Measurements from ENCODE around the gene CD160.
A peak's percentile ranks its signal among the peaks of the same experiment; 100 is the strongest.
"Not testable (repeated sequence)": the region's sequence is repeated elsewhere in the genome, so short reads cannot be mapped to it uniquely, and the experiment has no call there.

The CD160 gene

GRCh38 chr1:145759721-145760120, 40.4 kb downstream of the CD160 start:
- no peak for FAIRE-seq

DNA sequence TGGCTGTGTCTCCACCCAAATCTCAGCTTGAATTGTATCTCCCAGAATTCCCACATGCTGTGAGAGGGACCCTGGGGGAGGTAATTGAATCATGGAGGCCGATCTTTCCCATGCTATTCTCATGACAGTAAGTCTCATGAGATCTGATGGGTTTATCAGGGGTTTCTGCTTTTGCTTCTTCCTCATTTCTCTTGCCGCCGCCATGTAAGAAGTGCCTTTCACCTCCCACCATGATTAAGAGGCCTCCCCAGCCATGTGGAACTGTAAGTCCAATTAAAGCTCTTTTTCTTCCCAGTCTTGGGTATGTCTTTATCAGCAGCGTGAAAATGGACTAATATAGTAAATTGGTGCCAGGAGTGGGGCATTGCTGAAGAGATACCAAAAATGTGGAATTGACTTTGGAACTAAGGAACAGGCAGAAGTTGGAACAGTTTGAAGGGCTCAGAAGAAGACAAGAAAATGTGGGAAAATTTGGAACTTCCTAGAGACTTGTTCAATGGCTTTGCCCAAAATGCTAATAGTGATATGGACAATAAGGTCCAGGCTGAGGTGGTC, 41.2 kb downstream of the CD160 start:
- not testable (repeated sequence) for FAIRE-seq

DNA sequence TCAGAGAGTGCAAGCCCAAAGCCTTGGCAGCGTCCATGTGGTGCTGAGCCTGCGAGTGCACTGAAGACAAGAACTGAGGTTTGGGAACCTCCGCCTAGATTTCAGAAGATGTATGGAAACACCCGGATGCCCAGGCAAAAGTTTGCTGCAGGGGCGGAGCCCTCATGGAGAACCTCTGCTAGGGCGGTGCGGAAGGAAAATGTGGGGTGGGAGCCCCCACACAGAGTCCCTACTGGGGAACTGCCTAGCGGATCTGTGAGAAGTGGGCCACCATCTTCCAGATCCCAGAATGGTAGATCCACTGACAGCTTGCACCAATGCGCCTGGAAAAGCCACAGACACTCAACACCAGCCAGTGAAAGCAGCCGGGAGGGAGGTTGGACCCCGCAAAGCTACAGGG, 42.2 kb downstream of the CD160 start:
- FAIRE-seq = not testable (repeated sequence)

- FAIRE-seq = not testable (repeated sequence)
Measured at GRCh38 chr1:145762001-145762400, 42.7 kb downstream of the CD160 start.

DNA sequence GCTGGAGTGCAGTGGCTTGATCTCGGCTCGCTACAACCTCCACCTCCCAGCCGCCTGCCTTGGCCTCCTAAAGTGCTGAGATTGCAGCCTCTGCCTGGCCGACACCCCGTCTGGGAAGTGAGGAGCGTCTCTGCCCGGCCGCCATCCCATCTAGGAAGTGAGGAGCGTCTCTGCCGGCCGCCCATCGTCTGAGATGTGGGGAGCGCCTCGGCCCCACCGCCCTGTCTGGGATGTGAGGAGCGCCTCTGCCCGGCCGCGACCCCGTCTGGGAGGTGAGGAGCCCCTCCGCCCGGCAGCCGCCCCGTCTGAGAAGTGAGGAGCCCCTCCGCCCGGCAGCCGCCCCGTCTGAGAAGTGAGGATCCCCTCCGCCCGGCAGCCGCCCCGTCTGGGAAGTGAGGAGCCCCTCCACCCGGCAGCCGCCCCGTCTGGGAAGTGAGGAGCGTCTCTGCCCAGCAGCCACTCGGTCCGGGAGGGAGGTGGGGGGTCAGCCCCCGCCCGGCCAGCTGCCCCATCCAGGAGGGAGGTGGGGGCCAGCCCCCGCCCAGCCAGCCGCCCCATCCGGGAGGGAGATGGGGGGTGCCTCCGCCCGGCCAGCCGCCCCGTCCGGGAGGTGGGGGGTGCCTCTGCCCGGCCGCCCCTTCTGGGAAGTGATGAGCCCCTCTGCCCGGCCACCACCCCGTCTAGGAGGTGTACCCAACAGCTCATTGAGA, 45.1 kb downstream of the CD160 start:
- not testable (repeated sequence) for FAIRE-seq

DNA sequence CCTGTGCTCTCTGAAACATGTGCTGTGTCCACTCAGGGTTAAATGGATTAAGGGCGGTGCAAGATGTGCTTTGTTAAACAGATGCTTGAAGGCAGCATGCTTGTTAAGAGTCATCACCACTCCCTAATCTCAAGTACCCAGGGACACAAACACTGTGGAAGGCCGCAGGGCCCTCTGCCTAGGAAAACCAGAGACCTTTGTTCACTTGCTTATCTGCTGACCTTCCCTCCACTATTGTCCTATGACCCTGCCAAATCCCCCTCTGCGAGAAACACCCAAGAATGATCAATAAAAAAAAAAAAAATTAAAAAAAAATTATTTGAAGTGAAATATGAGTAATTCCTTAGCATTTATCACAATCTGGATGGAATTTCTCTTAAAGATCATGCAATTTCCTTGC, 45.8 kb downstream of the CD160 start:
- not testable (repeated sequence) for FAIRE-seq

- FAIRE-seq = peak; percentile 72
Measured at GRCh38 chr1:145765585-145766360, 46.5 kb downstream of the CD160 start.

GRCh38 chr1:145766926-145767325, 47.6 kb downstream of the CD160 start:
- not testable (repeated sequence) for FAIRE-seq

GRCh38 chr1:145768004-145768403, 48.7 kb downstream of the CD160 start:
- FAIRE-seq = not testable (repeated sequence)

DNA sequence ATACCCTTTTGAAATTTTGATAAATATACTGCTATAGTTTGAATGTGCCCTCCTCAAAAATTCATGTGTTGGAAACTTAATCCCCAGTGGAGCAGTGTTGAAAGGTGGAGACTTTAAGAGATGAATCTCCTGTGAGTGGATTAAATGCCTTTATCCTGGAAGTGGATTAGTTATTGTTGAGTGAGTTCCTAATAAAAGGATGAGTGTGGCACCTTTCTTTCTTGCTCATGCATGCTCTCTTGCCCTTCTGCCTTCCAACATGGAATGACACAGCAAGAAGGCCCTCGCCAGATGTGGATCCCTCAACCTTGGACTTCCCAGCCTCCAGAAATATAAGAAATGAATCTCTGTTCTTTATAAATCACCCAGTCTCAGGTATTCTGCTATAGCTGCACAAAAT, 51.8 kb downstream of the CD160 start:
- no peak for FAIRE-seq

GRCh38 chr1:145773423-145773822, 54.1 kb downstream of the CD160 start:
- peak; percentile 38 for FAIRE-seq

- peak; percentile 97 for FAIRE-seq
Measured at GRCh38 chr1:145777357-145778145, 58.3 kb downstream of the CD160 start.

- no peak for FAIRE-seq
Measured at GRCh38 chr1:145778146-145778540, 58.8 kb downstream of the CD160 start.

DNA sequence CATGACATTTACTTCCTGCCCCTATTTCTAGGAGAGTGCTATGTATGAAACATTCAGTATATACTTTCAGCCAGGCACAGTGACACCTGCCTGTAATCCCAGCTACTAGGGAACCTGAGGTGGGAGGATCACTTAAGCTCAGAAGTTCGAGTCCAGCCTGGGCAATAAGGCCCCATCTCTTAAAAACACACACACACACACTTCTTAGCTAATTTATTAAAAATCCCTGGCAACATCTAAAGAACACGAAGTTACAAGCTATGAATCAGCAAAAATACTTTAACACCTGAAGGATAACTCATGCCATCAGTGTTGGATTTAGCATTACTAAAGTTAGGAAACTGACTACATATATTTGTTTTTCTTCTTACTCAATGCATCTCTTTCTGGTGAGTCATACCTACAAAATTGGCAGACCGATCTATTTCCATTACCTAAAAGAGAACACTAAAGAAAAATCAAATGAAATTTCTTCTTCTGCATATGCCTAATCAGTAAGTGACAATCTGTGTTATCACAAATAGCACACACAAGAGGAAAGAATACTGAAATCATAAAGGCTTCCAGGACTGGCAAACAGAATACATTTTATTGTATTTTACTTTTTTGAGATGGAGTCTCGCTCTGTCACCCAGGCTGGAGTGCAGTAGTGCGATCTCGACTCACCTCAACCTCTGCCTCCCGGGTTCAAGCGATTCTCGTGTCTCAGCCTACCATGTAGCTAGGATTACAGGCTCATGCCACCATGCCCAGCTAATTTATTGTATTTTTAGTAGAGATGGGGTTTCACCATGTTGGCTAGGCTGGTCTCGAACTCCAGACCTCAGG, 63.2 kb downstream of the CD160 start:
- FAIRE-seq = peak; percentile 74

DNA sequence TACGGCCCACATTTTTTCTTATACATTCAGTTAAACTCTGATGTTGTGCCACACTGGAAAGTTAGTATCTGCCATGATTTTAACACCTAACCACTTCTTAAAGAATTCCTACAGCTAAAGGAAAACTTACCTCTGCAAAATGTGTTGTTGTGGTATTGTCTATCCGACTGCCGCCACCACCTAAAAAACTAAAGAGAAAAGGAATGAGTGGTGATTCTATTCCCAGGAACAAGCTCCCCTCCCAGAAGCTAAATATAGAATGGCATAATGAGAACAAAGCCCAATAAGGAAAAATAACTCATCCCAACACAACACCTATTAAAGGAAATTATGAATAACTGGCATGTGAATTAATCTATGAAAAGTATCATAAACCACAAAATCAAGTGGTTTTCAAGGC, 65.1 kb downstream of the CD160 start:
- FAIRE-seq = no peak

DNA sequence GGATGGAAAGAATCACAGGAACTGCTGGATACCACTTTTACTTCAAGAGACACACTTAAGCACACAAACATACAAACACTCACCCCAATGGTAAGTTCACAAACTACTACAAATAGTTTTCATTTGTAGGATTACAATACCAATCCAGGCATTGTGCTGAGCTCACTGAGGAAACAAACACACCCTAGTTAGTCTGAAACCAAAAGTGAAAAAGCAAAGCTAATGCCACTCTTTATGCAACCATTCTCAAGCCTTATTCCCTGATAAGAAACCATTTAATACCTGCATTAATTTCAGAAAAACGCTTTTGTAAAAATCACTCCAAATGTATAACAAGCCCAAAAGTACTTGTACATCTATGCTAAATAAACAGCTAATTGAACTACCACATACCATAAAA, 66.2 kb downstream of the CD160 start:
- FAIRE-seq = no peak

DNA sequence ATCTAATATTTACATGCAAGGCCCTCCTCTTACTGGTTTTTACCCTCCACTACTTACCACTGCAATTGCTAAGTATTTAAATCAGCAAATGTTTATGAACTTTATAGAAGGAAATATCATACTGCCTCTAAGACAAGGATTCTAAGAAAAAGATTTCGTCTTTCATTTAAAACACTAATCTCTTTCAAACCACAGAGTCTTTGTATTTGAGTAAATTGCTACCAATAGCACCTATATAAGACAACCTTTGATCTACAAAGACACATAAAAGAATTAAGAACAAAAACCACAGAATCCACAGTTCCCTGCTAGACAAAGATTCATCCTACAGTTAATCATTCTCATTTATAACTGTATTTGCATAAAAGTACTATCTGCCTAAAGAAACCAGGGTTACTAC, 67.0 kb downstream of the CD160 start:
- FAIRE-seq = no peak

DNA sequence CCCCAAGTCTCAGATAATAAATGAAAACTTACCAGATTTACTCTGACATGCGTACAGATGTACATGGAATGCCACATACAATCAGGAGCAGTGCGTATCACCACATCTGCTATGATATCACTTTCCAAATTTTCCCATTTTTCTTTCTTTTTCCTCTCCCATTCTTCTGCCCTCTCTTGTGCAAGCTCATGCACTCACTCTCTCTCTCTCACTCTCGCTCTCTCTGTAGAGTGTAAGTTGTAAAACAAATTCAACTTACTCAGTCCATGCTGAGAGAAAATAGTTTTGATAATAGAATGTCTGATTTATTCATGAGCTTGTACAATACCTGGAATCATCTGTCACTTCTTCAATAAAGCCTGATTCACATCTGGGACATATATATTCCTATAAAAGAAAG, 69.3 kb downstream of the CD160 start:
- FAIRE-seq = no peak

All from islet of Langerhans (tissue), 1 donor.